IMR-90 (cell line): Measurements from ENCODE around the gene TMEM191B. TPM values are rescaled to one million over a fixed set of nuclear protein-coding genes. Genes with fewer than 3 reads are reported as not detected.
"Not testable (repeated sequence)": the region's sequence is repeated elsewhere in the genome, so short reads cannot be mapped to it uniquely, and the experiment has no call there.

Experiments used
- ATAC-seq: fragments of 200-7000 bp; cut with Tn5 transposase; 2 replicates; pipeline ENCODE4 v1.9.1; 2020; ENCODE audit warnings: low read depth, mild to moderate bottlenecking, moderate library complexity
- BruUV-seq: library from RNA; stranded (reverse); fragments of 400-500 nt; replicated peaks from 2 replicates; lab custom pipeline; 2021; lab: Mats Ljungman, UMichigan
- CTCF ChIA-PET: fragments of 300-600 bp; formaldehyde crosslinking; extraction: SDS; loops from one replicate; lab custom pipeline; 2021; ENCODE audit warnings: antibody characterized with exemption; lab: Yijun Ruan, JAX
- POLR2A ChIA-PET: fragments of 300-600 bp; sonication (Branson Sonifier 250); formaldehyde crosslinking; loops from one replicate; lab custom pipeline; 2022; ENCODE audit warnings: antibody characterized with exemption; ENCODE audit not compliant: unreplicated experiment; lab: Charles Lee
- DNase-seq: peaks from one replicate; pipeline ENCODE4 v3.0.0; 2013
- H2AFZ ChIP-seq: replicated peaks from 2 replicates; pipeline ENCODE3; 2013; ENCODE audit warnings: low read length, mild to moderate bottlenecking; ENCODE audit not compliant: poor library complexity
- H2AK5ac ChIP-seq: 2 replicates; pipeline ENCODE4 v1.6.1; 2013; ENCODE audit warnings: low read depth, low read length, inconsistent platforms
- H2AK9ac ChIP-seq: replicated peaks from 2 replicates; pipeline ENCODE3; 2013; ENCODE audit warnings: mild to moderate bottlenecking, low read depth, low read length, moderate library complexity; ENCODE audit not compliant: poor library complexity
- H2BK120ac ChIP-seq: 2 replicates; pipeline ENCODE4 v1.6.1; 2013; ENCODE audit warnings: low read depth, low read length, inconsistent platforms
- H2BK15ac ChIP-seq: 3 replicates; pipeline ENCODE4 v1.6.1; 2013; ENCODE audit warnings: low read depth, low read length, inconsistent platforms
- H2BK20ac ChIP-seq: 2 replicates; pipeline ENCODE4 v1.6.1; 2013; ENCODE audit warnings: low read depth, mild to moderate bottlenecking, inconsistent platforms, low read length, moderate library complexity
- H2BK5ac ChIP-seq: 2 replicates; pipeline ENCODE4 v1.6.1; 2013; ENCODE audit warnings: mild to moderate bottlenecking, low read depth, low read length, inconsistent platforms; ENCODE audit not compliant: poor library complexity, severe bottlenecking
- H3K14ac ChIP-seq: replicated peaks from 2 replicates; pipeline ENCODE4 v1.6.1; 2013; ENCODE audit warnings: low read depth, low read length, inconsistent platforms
- H3K18ac ChIP-seq: 2 replicates; pipeline ENCODE4 v1.6.1; 2013; ENCODE audit warnings: low read depth, low read length, control low read depth
- H3K23ac ChIP-seq: 2 replicates; pipeline ENCODE4 v1.6.1; 2013; ENCODE audit warnings: low read depth, low read length, inconsistent platforms
- H3K27ac ChIP-seq: 2 replicates; pipeline ENCODE4 v1.5.1; 2013; ENCODE audit warnings: mild to moderate bottlenecking, control low read depth, low read length; ENCODE audit not compliant: insufficient read depth
- H3K27me3 ChIP-seq: 2 replicates; pipeline ENCODE4 v1.6.1; 2013; ENCODE audit warnings: low read length; ENCODE audit not compliant: control insufficient read depth, insufficient read depth
- H3K36me3 ChIP-seq: 2 replicates; pipeline ENCODE4 v1.6.1; 2013; ENCODE audit warnings: low read length, mixed read lengths; ENCODE audit not compliant: control insufficient read depth, insufficient read depth
- H3K4ac ChIP-seq: 2 replicates; pipeline ENCODE4 v1.6.1; 2013; ENCODE audit warnings: low read depth, low read length, inconsistent platforms
- H3K4me1 ChIP-seq: 2 replicates; pipeline ENCODE4 v1.6.1; 2013; ENCODE audit warnings: low read length, mixed read lengths; ENCODE audit not compliant: control insufficient read depth, insufficient read depth
- H3K4me2 ChIP-seq: 2 replicates; pipeline ENCODE4 v1.6.1; 2013; ENCODE audit warnings: low read depth, mild to moderate bottlenecking, control low read depth, low read length, moderate library complexity
- H3K4me3 ChIP-seq: 2 replicates; pipeline ENCODE4 v1.5.1; 2013; ENCODE audit warnings: low read depth, mild to moderate bottlenecking, control low read depth, low read length, moderate library complexity; ENCODE audit not compliant: insufficient read depth
- H3K56ac ChIP-seq: 2 replicates; pipeline ENCODE4 v1.6.1; 2013; ENCODE audit warnings: low read length, inconsistent platforms; ENCODE audit not compliant: insufficient read depth; ENCODE audit errors: extremely low read depth
- H3K79me1 ChIP-seq, 2 experiments: 2 replicates each; pipeline ENCODE4 v1.6.1; 2013; ENCODE audit warnings: low read length in 2 of 2, inconsistent platforms in 1 of 2, low read depth in 1 of 2
- H3K9ac ChIP-seq: 2 replicates; pipeline ENCODE4 v1.6.1; 2013; ENCODE audit warnings: low read depth, low read length, control low read depth
- H3K9me1 ChIP-seq: 2 replicates; pipeline ENCODE4 v1.6.1; 2013; ENCODE audit warnings: low read length, inconsistent platforms; ENCODE audit not compliant: insufficient read depth
- H3K9me3 ChIP-seq: 2 replicates; pipeline ENCODE4 v1.6.1; 2013; ENCODE audit warnings: low read length; ENCODE audit not compliant: control insufficient read depth, insufficient read depth
- H4K20me1 ChIP-seq: 2 replicates; pipeline ENCODE4 v1.6.1; 2013; ENCODE audit warnings: low read length, inconsistent platforms; ENCODE audit not compliant: insufficient read depth
- H4K5ac ChIP-seq: 2 replicates; pipeline ENCODE4 v1.6.1; 2013; ENCODE audit warnings: mild to moderate bottlenecking, low read depth, low read length, control low read depth
- H4K8ac ChIP-seq, 2 experiments: 2 replicates each; pipeline ENCODE4 v1.6.1; 2013; ENCODE audit warnings: low read depth in 2 of 2, low read length in 2 of 2, control low read depth in 1 of 2, inconsistent platforms in 1 of 2
- H4K91ac ChIP-seq: 2 replicates; pipeline ENCODE4 v1.6.1; 2013; ENCODE audit warnings: low read depth, low read length, inconsistent platforms; ENCODE audit not compliant: insufficient read depth
- WGBS, 2 experiments: methylation state at CpG; one replicate each; pipeline versions ENCODE4 v1.1.5 to v1.1.7; 2013; ENCODE audit warnings: missing lambda C conversion rate in 2 of 2; ENCODE audit not compliant: insufficient read length in 1 of 2; ENCODE audit errors: extremely low coverage in 2 of 2; 5-methylcytosine and 5-hydroxymethylcytosine counted together
- dilution Hi-C: fragments of 300-500 bp; cut with HindIII; formaldehyde crosslinking; loops from one replicate; pipeline ENCODE4 v1.14.3; 2018; ENCODE audit warnings: low sequenced_read_pairs; ENCODE audit not compliant: unreplicated experiment
- in situ Hi-C: fragments of 300-500 bp; cut with MboI; formaldehyde crosslinking; loops from 3 replicates; pipeline ENCODE4 v1.14.3; 2019; ENCODE audit warnings: low sequenced_read_pairs, inconsistent platforms, mixed read lengths
- intact Hi-C: fragments of 100-400 bp; cut with micrococcal nuclease; formaldehyde crosslinking; loops from 2 replicates; pipeline ENCODE4 v1.10.0; 2022
- polyA plus RNA-seq, 3 experiments: library from polyadenylated mRNA; depleted of rRNA; stranded (reverse); fragments of >200 nt; gene quantifications; 2 replicates each; pipeline ENCODE4 v1.2.3, GENCODE V29; 2012; ENCODE audit warnings: low replicate concordance in 1 of 3
- total RNA-seq: library from RNA; depleted of rRNA; stranded (reverse); fragments of >200 nt; gene quantifications from 2 replicates; pipeline ENCODE4 v1.2.3, GENCODE V29; 2012

Gene TMEM191B
- total and polyA plus RNA-seq, 2 of the 4 experiments (the other 2 are of a cell fraction): 0.80 TPM; not detected in 1

GRCh38 chr22:18522762-18523161, 4.8 kb upstream of the TMEM191B start:
- H3K9me1 ChIP-seq, H3K4me1 ChIP-seq, H4K20me1 ChIP-seq, H3K9me3 ChIP-seq, BruUV-seq, H3K9ac ChIP-seq, H2AFZ ChIP-seq, POLR2A ChIA-PET, H3K23ac ChIP-seq, H3K27ac ChIP-seq, H3K36me3 ChIP-seq, H4K91ac ChIP-seq, H2BK120ac ChIP-seq, dilution Hi-C loops, H3K56ac ChIP-seq, H4K5ac ChIP-seq, H3K79me1 ChIP-seq, H3K4me2 ChIP-seq, in situ Hi-C loops, H2BK20ac ChIP-seq, H2BK5ac ChIP-seq, H3K27me3 ChIP-seq, H4K8ac ChIP-seq, CTCF ChIA-PET, ATAC-seq, H3K14ac ChIP-seq, H3K18ac ChIP-seq, H3K4me3 ChIP-seq, H2AK9ac ChIP-seq, H2BK15ac ChIP-seq, DNase-seq, intact Hi-C loops, H2AK5ac ChIP-seq, H3K4ac ChIP-seq: not testable (repeated sequence)
- WGBS, 2 experiments: no CpG with 5 or more reads among the region's 6 CpGs

- H3K79me1 ChIP-seq, in situ Hi-C loops, H2AK9ac ChIP-seq, POLR2A ChIA-PET, dilution Hi-C loops, H2AK5ac ChIP-seq, H4K5ac ChIP-seq, H4K20me1 ChIP-seq, H3K14ac ChIP-seq, H3K9me1 ChIP-seq, H3K4me2 ChIP-seq, H2BK120ac ChIP-seq, CTCF ChIA-PET, H3K4me3 ChIP-seq, H3K27ac ChIP-seq, H3K27me3 ChIP-seq, H4K91ac ChIP-seq, H3K4me1 ChIP-seq, H2BK5ac ChIP-seq, H3K4ac ChIP-seq, H3K23ac ChIP-seq, H3K18ac ChIP-seq, H4K8ac ChIP-seq, intact Hi-C loops, BruUV-seq, DNase-seq, H2AFZ ChIP-seq, H2BK20ac ChIP-seq, H3K36me3 ChIP-seq, H3K9ac ChIP-seq, H3K9me3 ChIP-seq, H2BK15ac ChIP-seq, H3K56ac ChIP-seq: not testable (repeated sequence)
- ATAC-seq: peak; percentile 86
- no CpG with 5 or more reads among the region's 4 CpGs for WGBS, 2 experiments
Observed at GRCh38 chr22:18523328-18523727, 4.3 kb upstream of the TMEM191B start.
